ENCODE data around the gene MERTK. TPM values are rescaled to one million over a fixed set of nuclear protein-coding genes. Genes with fewer than 3 reads are reported as not detected.

The MERTK gene
- total and polyA plus RNA-seq, 2 of the 13 experiments (the other 11 are each of a cell fraction or from before 2014, with no cell fraction given), result 37.3 to 44.7 TPM

DNA sequence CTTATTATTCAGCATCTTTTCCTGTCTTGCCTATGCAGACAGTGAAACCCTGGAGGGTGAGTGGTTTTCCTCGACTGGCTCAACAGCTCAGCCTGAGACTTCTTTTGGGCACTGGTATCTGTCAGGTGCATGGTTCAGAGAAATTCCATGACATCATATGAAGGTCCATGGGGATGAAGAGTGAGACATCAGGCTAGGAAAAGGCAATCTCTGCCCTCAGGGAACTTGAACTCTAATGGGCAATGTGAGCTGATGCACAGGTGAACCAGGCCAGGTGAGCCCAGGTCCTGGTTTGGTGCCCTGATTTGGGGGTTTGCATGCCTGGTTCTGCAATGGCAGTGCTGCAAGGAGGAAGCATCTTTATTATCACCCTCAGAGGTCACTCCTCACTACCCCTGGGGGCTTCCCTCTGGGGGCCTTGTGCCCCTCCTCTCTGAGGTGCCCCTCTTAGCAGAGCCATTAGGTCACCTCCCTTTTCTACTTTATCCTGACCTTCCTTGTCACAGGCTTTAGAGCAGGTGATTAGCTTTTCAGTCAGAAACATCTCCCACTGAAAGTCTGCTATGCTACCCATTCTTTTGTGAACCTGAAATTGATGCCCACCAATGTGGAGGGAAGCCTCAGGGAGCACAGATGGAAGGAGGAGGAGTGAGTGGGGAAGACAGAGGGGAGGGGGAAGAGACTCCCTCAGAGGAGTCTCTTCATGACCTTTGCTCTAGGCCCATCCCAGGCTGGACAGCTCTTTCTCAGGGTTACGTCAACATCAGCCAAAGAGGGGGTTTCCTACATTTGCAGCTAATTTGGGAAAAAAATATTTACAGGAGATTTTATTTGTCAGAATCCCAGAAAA is 47.3 kb downstream of the MERTK start (continued):
- peak; percentile 14; the same call in 1 of the 2 replicates for TF ChIP-seq HDAC1 (CRISPR knock-in tag; IDR thresholded peaks at IDR 0.05)
- TF ChIP-seq KDM6A (CRISPR knock-in tag; IDR thresholded peaks at IDR 0.05; ENCODE audit: low read depth), result peak; percentile 45; the same call in 1 of the 2 replicates
- no peak for TF ChIP-seq ZBTB21 (CRISPR knock-in tag; IDR thresholded peaks at IDR 0.05)
- TF ChIP-seq, protein P1, sequence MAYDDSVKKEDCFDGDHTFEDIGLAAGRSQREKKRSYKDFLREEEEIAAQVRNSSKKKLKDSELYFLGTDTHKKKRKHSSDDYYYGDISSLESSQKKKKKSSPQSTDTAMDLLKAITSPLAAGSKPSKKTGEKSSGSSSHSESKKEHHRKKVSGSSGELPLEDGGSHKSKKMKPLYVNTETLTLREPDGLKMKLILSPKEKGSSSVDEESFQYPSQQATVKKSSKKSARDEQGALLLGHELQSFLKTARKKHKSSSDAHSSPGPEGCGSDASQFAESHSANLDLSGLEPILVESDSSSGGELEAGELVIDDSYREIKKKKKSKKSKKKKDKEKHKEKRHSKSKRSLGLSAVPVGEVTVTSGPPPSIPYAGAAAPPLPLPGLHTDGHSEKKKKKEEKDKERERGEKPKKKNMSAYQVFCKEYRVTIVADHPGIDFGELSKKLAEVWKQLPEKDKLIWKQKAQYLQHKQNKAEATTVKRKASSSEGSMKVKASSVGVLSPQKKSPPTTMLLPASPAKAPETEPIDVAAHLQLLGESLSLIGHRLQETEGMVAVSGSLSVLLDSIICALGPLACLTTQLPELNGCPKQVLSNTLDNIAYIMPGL (CRISPR knock-in tag; IDR thresholded peaks at IDR 0.05; ENCODE audit: borderline replicate concordance in 1 of 2, low read depth in 1 of 2), result 0 out of 4 replicates have a peak, but pooled peaks of 1 of the 2 experiments have one; percentile 21
- no peak for TF ChIP-seq ZNF75D (CRISPR knock-in tag; IDR thresholded peaks at IDR 0.05; ENCODE audit: borderline replicate concordance)
- TF ChIP-seq CERS6 (CRISPR knock-in tag; IDR thresholded peaks at IDR 0.05), result no peak
- no peak for TF ChIP-seq SOX13 (IDR thresholded peaks at IDR 0.05)
- TF ChIP-seq SOX13 (CRISPR knock-in tag; conservative IDR thresholded peaks at IDR 0.05 in 1 of 2, IDR thresholded peaks at IDR 0.05 in 1 of 2), result peak in 1 of 2 experiments; percentile 63; a peak in 1 of 4 replicates
- peak; percentile 35; the same call in 1 of the 2 replicates for TF ChIP-seq ZNF501 (CRISPR knock-in tag; IDR thresholded peaks at IDR 0.05)
- TF ChIP-seq ZNF44 (CRISPR knock-in tag; IDR thresholded peaks at IDR 0.05), result 0 out of 2 replicates have a peak, but pooled peaks have one; percentile 44
- peak; percentile 69 for TF ChIP-seq RARA (CRISPR knock-in tag; IDR thresholded peaks at IDR 0.05)
- TF ChIP-seq PATZ1 (CRISPR knock-in tag; IDR thresholded peaks at IDR 0.05), result peak; percentile 37; the same call in 1 of the 2 replicates
- no peak for TF ChIP-seq RFX3 (CRISPR knock-in tag; IDR thresholded peaks at IDR 0.05)
- 0 out of 2 replicates have a peak, but pooled peaks have one; percentile 45 for TF ChIP-seq FOXP4 (CRISPR knock-in tag; IDR thresholded peaks at IDR 0.05)
- TF ChIP-seq ZNF274 (CRISPR knock-in tag; IDR thresholded peaks at IDR 0.05), result peak; percentile 66
- TF ChIP-seq, protein P2, sequence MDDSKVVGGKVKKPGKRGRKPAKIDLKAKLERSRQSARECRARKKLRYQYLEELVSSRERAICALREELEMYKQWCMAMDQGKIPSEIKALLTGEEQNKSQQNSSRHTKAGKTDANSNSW (CRISPR knock-in tag; IDR thresholded peaks at IDR 0.05; ENCODE audit: borderline replicate concordance), result peak; percentile 75; the same call in 1 of the 2 replicates
- TF ChIP-seq, protein P3, sequence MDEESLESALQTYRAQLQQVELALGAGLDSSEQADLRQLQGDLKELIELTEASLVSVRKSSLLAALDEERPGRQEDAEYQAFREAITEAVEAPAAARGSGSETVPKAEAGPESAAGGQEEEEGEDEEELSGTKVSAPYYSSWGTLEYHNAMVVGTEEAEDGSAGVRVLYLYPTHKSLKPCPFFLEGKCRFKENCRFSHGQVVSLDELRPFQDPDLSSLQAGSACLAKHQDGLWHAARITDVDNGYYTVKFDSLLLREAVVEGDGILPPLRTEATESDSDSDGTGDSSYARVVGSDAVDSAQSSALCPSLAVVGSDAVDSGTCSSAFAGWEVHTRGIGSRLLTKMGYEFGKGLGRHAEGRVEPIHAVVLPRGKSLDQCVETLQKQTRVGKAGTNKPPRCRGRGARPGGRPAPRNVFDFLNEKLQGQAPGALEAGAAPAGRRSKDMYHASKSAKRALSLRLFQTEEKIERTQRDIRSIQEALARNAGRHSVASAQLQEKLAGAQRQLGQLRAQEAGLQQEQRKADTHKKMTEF (CRISPR knock-in tag; IDR thresholded peaks at IDR 0.05), result no peak
